Measurements from ENCODE around the gene C10orf105.

GRCh38 chr10:71749396-71749795, 29.8 kb upstream of the C10orf105 start:
- TF ChIP-seq CTCF (conservative IDR thresholded peaks at IDR 0.05 in 1 of 2, IDR thresholded peaks at IDR 0.05 in 1 of 2; ENCODE audit: low read depth in 1 of 2, low read length in 2 of 2) = no peak
- no peak for TF ChIP-seq EZH2 (IDR thresholded peaks at IDR 0.05; ENCODE audit: low read length, missing control alignments)

Data from fibroblast of lung (primary cell).